Measurements from ENCODE around the gene KISS1R. TPM values are rescaled to one million over a fixed set of nuclear protein-coding genes. Genes with fewer than 3 reads are reported as not detected.

The KISS1R gene
- total RNA-seq, 1 experiment from 2014 or later, result not detected

GRCh38 chr19:919199-920050 is 2.3 kb downstream of the KISS1R start:
- no peak for DNase-seq (ENCODE audit: low spot score)

DNA sequence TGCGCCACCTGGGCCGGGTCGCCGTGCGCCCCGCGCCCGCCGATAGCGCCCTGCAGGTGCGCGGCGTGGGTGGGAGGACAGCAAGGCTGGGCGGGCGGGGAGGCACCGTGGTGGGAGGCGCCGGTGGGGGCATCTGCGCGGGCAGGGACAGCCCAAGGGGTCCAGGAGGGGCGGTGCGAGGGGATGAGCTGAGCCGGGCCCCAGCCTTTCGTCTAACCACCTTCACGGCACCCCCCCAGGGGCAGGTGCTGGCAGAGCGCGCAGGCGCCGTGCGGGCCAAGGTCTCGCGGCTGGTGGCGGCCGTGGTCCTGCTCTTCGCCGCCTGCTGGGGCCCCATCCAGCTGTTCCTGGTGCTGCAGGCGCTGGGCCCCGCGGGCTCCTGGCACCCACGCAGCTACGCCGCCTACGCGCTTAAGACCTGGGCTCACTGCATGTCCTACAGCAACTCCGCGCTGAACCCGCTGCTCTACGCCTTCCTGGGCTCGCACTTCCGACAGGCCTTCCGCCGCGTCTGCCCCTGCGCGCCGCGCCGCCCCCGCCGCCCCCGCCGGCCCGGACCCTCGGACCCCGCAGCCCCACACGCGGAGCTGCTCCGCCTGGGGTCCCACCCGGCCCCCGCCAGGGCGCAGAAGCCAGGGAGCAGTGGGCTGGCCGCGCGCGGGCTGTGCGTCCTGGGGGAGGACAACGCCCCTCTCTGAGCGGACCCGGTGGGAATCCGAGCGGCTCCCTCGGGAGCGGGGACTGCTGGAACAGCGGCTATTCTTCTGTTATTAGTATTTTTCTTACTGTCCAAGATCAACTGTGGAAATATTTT is 3.1 kb downstream of the KISS1R start:
- DNase-seq (ENCODE audit: low spot score), result no peak

GRCh38 chr19:924553-925086 is 7.5 kb downstream of the KISS1R start:
- DNase-seq (ENCODE audit: low spot score), result no peak

DNA sequence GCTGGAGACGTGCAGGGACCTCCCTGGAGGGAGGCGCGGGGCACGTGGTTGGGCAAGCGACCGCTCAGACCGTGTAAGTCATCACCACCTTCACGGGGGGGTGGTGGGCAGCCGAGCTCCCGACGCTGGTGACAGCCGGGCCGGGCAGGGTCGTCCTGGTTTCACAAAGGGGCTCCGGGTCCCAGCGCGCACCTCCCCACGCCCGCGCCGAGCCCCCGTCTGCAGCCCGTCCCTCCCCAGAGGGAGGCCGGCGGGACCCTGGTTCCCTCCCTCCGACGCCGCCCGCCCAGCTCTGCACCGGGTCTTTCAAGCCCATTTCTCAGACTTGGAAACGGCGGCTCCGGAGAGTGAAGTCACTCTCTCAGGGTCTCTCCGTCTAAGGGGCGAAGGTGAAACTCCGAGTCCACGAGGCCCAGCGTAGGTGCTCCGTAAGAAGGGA is 8.0 kb downstream of the KISS1R start:
- DNase-seq (ENCODE audit: low spot score), result no peak

- peak; percentile 73 for DNase-seq (ENCODE audit: low spot score)
Observed at GRCh38 chr19:925526-926322, 8.6 kb downstream of the KISS1R start, which contains the start of gene ARID3A. Gene ARID3A (plus strand): TSS chr19:926035. CDS start chr19:929529, 3,494 bp downstream.

- no peak for DNase-seq (ENCODE audit: low spot score)
Observed at GRCh38 chr19:926323-926588, 9.1 kb downstream of the KISS1R start.

DNA sequence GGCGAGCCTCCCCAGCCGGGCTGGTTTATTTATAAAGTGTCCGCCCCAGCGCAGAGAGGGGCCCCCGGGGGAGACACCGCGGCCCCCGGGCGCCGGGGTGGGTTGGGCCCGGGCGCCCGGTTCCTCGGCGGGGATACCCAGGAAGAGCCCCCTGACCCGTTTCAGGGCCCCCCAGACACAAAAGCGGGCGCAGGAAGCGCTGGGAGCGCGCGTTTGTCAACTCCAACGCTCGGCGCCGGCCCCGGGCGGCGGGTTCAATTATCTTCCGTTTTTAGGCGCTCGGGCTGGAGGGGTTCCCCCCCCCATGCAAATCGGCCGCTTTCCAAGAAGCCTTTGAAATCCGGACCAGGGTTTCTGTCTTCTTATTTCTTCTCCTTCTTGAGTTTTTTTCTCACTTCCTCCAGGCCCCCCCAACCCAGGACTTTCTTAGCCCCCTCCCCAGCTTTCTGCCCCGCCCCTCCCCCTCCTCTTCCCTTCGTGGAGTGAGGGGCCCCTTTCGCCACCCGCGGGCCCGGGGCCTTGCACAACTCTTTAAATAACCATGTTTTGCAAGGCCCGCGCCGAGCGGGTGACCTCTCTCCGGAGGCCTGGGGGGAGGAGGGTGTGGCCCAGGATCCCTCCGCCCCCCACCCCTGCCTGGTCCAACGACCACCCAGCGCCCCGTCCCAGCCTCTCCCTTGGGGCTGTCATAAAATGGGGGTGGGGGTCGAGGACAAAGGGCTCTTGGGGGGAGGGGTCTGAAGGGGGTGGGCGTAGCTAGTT is 9.6 kb downstream of the KISS1R start:
- no peak for DNase-seq (ENCODE audit: low spot score)

GRCh38 chr19:927351-927779 is 10.2 kb downstream of the KISS1R start:
- no peak for DNase-seq (ENCODE audit: low spot score)

GRCh38 chr19:927780-928401 is 10.8 kb downstream of the KISS1R start:
- DNase-seq (ENCODE audit: low spot score), result no peak

DNA sequence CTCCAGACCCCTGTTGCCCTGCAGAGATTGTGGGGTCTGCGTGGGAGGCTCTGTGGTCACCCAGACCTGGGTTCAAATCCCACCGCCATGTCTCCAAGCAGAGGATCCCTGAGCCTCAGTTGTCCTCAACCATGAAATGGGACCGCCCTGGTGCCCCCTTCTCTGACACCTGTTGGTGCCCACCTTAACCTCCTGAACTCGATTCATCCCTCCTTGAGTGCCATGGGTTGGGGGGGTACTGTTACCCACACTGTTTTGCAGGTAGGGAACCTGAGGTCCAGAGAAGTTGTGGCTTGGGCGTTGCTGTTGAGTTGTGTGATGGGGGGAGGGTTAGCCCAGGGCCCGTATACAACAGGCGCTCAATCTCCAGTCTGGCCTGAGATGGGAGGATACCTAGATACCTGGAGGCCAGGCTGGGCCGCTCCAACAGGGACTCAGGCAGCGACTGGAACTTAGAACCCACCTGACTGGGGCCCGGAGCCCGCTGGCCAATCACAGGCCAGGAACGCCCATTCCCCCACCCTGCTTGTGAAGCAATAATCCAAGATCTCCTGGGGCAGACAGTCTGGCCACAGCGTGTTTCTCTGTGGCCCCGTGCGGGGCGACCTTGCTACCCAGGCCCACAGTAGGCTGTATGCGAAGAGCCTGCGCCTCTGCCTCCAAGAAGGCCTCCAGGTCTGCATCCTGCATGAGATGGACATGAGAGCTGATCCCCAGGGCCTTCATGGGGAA is 11.5 kb downstream of the KISS1R start:
- DNase-seq (ENCODE audit: low spot score), result no peak

GRCh38 chr19:929203-929890 is 12.2 kb downstream of the KISS1R start:
- no peak for DNase-seq (ENCODE audit: low spot score)

- no peak for DNase-seq (ENCODE audit: low spot score)
Observed at GRCh38 chr19:929891-930258, 12.7 kb downstream of the KISS1R start.

GRCh38 chr19:931860-932647 is 14.9 kb downstream of the KISS1R start:
- DNase-seq (ENCODE audit: low spot score), result no peak

GRCh38 chr19:932648-933552 is 15.8 kb downstream of the KISS1R start:
- peak; percentile 94 for DNase-seq (ENCODE audit: low spot score)

DNA sequence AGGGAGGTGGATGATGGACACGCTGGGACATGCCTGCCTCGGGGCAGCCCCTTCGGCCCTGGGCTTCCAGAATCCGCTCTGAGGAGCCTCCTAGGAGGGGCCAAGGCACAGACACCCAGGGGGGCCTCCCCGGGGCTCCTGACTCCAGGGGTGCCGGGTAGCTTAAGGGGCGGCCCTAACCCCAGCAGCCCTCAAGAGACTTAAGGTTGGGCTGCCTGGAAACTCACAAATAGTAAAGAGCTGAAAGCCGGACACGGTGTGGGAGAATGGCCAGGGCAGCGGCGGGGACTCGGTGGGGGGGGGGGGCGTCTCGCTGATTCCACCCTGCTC is 16.4 kb downstream of the KISS1R start:
- no peak for DNase-seq (ENCODE audit: low spot score)

GRCh38 chr19:934197-934840 is 17.2 kb downstream of the KISS1R start:
- no peak for DNase-seq (ENCODE audit: low spot score)

- DNase-seq (ENCODE audit: low spot score), result peak; percentile 84
Observed at GRCh38 chr19:934865-935479, 17.8 kb downstream of the KISS1R start.

Measured in A172 (cell line).